Medulla oblongata (tissue), 1 donor: ENCODE data around the gene MEGF8.

Experiments
- DNase-seq: peaks from one replicate; pipeline ENCODE4 v3.0.0-alpha.2; 2015; ENCODE audit errors: extremely low spot score

Gene MEGF8

DNA sequence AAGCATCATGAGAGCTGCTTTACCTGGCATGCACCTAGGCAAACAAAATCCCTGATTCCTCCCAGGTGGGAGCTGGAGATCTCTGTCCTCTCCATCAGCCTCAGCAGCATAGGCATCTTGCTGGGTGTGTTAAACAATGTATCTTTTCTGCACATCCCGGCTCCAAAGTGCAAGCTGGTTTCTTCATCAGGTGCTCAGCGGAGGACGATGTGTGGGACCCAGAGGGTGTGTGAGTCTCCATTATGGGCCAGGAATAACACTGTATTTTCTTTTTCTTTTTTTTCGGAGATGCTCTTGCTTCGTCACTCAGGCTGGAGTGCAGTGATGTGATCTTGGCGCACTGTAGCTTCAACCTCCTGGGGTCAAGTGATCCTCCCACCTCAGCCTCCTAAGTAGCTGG, 54.7 kb downstream of the MEGF8 start:
- no peak for DNase-seq

DNA sequence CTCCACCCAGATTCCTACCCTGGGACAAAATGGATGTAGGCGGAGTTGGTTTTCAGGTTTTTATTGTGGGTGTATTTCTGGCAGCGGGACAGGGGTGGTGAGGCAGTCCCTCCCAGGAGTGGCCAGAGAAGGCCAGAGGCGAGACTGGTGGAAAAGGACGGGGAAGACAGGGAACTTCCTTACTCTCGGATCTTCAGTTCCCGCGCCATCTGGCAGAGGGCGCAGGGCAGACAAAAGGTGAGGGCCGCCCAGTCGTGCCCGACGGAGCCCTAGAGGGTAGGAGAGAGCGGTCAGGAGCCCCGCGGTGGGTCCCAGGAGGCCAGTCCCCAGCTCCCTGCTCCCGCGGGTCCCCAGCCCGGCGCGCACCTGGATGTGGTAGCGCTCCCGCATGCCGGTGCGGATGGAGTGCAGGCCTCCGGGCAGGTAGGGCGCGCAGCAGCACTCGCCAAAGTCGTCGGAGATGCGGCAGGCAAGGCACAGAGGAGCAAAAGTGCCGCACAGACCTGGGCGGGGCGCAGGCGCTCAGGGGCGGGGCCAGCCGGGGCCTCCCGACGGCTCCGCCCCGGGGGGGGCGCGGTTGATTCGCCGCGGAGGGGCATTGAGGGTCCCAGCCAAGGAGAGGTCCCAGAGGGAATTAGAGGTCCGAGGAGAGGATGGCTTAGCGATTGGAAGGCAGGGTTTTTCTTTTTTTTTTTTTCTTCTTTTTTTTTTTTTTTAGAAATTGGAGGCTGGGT, 61.7 kb downstream of the MEGF8 start:
- DNase-seq: peak; percentile 64

DNA sequence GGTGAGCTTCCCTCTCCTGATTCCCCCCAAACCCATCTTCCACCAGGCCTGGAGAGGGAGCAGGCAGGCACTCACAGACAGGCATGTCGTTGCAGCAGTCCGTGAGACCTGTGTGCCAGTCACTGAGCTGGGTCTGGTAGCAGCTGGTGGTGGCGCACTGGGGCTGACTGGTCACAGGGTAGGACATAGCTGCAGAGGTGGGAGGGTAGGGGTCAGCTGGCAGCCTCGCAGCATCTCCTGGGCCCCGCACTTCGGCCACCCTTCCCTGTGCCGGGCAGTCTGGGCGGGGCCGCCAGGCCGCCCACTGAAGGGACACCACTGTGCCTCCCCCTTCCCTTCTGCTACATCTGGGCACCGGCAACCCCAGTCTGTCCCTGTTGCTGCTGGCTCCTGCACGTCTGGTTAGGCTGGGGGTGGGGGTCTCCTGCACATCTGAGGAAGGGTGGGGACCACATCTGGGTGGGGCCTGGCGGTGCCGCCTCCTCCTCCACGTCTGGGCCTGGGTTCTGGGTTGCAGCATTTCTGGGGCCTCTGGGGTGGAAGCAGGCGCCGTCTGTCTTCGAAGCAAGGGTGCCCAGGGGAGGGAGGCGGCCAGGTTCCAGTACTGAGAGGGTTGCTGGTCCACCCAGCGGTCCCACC, 63.5 kb downstream of the MEGF8 start:
- DNase-seq: no peak

DNA sequence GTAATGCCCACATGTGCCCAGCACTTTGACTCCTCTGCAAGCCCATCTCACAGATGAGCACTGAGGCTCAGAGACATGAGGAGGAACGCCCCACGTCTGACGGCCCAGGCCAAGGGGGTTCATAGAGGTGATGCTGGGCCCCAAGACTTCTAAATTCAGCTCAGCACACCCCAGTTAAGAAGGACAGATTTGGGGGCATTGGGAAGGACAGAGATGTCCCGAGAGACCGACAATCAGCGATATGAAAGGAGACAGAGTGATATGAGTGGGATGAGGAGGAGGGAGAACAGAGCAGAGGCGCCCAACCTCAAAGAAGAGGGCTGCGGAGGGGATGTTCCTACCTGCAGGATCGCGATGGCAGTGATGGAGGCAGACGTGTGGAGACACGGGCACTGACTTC, 64.5 kb downstream of the MEGF8 start, which contains the start of gene CNFN:
Gene CNFN, minus strand, starts transcription at position 399 of the 400 bp plus-strand sequence. CDS start 1,260 bp downstream, outside the sequence.
- no peak for DNase-seq

DNA sequence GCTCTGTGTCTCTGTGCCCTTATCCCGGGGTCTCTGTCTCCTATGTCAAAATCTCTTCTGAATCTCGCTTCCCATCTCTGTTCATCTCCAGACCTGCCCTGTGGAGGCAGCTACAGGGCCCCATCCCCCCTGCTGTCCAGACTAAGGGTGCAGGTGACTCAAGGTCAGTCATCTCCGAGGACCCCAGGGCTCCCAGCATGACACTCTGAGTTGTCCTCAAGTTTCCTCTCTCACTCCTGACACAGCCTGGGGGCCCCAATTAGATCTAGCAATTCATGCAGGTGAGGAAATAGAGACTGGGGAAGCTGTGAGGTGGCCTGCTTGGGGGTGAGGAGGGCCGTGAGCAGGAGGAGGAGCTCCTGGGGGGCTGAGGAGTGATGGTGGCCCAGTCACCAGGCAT, 66.7 kb downstream of the MEGF8 start:
- DNase-seq: no peak

DNA sequence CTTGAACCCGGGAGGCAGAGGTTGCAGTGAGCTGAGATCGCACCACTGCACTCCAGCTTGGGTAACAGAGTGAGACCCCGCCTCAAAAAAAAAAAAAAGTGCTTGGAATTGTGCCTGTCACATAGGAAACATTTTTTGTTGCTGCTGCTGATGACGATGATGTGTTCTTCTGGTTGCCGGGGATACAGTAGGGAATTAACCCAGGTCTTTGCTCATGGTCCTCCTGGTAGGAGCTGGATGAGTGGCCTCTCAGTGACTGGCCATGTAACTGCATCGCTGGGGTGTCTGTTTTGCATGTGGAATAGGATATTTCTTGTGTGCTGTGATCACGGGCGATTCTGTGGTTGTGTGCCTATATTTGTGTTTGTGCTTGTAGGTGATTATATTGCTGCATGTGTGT, 69.3 kb downstream of the MEGF8 start:
- no peak for DNase-seq

DNA sequence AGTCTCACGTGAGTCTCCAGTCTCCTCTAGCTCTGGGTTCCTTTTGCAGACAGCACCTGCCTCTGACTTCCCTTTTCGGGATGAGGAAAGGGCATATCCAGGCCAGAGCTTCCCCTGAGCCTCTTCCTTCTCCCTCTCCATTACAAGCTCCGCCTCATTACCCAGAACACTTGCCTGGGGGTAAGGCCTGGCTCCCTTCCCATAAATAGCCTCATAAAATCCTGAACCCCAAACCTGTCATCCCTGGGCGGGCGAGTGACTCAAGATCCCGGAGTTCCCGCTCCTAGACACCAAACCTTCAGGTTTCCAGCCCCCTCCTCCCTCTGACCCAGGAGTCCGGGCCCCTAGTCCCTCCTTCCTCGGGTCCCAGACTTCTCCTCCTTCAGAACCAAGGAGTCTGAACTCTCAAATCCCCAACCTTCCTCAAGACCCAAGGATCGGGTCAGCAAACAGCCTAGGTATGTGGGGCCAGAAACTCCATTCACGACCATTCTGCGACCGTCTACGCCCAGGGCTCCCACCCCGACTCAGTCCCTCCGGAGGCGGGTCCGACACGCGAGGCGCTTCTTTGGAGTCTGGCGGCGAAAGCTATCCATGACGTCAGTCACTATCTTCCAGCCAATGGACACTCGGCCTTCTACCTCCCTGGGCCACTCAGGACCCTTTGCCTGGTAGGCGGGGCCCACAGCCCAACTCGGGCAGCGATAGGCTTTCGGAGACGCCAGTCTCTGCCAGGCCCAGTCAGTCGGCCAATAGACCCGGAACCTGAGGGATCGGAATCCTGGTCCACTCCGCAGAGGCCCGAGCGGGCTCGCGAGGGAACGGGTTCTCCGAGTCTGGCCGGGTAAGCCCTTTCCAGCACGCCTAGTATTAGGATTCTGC, 71.2 kb downstream of the MEGF8 start:
- peak; percentile 99 for DNase-seq

DNA sequence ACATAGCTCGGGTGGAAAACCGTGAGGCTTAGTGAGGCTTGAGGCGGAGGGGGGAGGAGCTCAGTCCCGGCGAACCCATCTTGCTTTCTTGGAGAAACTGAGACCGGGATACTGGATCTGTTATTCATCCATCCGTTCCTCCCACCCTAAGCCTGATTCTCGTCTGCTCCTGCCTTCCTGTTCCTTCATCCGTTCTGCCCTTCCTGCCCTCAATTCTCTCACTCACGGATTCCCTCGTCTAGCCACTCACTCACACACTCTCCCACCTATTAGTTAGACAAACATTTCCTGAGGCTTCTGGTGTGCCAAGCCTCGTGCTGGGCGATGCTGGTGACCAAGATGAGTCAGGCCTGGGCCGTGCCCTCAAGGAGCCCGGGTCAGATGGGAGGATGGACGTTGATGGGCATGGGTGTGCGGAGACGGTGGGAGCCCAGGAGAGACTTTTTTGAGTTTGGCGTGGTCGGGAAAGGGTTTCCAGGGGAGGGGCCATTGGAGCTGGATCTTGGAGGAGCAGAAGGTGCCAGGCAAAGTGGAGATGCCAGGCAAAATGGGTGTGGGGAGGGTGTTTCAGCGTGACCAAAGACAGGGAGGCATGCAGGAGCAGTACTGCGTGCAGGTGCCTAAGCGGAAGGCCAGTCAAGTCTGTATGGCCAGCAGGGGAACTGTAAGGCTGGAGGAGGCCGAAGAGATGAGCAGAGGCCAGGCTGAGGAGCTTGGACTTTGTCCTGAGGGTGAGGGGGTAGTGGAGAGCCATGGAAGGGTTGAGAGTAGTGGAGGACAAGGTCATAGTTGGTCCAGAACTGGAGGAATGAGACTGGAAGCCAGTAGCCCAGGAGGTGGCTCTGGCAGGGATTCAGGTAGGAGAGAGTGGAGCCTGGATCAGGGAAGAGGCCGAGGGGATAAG, 72.1 kb downstream of the MEGF8 start:
- no peak for DNase-seq

DNA sequence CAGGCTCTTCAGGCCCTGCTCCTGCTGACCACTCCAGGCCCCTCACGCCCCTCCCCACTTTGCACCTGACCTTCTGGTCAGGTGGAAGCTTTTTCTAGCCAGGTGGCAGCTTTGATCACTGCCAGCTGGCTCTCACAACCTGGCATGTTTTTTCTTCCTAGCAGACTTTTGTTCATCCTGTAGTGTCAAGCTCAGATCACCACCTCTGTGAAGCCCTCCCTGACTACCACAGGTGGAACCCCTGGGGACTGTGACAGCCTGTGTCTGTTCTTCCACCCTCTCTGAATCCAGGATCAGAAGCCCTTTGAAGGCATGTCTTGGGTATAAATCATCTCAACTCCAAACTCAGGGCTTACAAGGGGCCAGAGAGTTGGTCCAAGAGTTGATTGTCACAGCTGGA, 75.0 kb downstream of the MEGF8 start:
- DNase-seq: no peak

DNA sequence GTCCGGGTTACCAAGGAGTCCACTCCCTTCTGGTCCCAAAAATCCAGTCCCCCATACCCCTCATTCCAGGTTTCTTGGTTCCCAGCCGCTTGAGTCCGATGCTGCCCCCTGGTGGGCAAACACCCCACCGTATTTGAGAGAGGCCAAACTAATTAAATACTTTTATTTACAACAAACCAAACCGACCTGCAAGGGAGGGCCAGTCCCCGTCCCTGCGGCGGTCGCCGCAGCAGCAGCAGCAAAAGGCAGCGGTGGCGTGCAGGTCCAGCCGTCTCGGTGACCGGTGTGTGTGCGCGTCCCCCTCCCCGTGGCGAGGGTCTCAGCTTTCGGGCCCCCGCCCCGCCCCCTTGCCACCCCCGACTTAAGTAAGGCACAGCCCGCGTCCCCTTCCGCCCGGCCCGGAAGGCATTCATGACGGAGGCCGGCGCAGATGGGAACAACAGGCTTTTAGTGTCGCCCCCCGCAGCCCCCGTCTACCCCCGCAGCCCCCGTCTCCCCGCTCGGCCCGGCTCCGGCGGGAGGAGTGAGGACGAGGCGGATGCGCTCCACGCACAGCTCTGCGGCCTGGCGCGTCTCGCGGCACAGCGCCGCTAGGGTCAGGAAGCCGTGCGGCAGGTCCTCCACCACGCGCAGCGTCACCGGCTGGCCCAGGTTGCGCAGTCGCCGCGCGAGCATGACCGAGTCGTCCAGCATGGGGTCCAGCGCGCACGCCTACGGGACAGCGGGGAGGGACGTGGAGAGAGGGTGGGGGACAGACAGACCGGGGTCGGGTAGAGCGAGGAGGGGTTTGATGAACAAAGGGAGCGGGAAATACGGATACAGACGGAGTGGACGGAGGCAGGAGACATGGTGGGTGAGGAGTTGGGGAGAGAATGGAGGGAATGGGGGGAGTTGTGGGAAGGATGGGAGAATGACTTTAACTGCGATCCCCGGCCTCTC, 76.2 kb downstream of the MEGF8 start:
- peak; percentile 83 for DNase-seq

DNA sequence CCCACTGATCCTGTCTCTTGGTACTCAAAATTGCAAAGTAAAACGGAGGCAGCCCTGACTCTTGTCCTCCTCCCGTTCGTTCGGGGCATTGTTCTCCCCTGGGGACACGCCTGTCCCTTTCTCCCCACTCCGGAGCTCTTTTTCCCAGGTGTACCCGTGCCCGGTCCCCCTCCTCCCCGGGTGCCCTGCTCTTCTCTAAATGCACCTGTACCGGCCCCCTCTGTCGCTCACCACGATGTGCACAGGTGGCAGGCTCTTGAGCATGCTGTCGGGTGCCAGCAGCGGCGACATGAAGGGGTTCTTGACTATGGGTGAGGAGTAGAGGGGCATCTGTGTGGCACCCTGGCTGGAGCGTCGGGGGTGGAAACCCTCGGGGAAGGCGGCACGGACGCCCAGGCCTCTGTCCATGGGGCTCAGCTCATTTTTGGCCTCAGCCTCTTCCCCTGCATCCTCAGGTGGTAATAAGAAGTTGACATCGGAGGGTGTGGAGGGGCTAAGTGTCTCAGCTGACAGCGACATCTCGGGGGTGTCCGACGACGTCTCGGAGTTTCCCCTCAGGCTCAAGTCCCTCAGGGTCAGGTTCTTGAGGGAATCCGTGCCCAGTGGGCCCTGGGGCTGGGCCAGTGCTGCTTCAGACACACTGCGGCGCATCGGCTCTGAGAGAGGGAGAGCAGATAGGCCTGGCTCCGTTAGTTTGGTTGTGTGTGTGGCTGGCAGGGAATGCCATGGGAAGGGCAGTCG, 77.1 kb downstream of the MEGF8 start:
- DNase-seq: no peak

DNA sequence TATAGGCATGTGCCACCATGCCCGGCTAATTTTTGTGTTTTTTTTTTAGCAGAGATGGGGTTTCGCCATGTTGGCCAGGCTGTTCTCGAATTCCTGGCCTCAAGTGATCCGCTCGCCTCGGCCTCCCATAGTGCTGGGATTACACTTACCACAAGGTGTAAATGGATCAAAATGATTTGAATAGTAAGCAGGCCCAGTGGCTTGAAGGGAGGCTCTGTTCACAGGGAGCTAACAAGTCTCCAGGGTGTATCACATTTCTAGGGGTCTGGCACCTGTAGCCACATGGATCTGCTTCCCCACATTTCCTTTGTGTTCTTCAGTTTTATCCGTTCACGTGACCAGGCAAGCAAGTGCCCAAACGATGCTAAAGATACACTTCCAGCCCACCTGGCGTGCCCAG, 78.2 kb downstream of the MEGF8 start:
- no peak for DNase-seq

DNA sequence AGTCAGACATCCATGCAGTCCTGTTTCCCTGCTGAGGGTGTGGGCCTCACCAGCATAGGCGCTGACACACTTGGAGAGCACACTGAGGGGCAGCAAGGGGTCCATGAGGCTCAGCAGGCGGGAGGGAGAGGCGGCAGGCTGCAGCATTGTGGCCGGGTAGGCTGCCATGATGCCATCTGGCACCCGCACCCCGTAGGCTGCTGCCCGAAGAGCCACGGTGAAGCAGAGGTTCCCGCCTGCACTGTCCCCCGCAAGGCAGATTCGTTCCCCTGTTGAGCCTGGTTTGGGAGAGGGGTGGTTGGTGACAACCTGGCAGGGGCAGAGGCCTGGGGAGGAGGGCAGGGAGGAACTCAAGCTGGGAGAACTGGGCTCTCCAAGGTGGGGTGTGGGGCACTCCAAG, 80.7 kb downstream of the MEGF8 start:
- no peak for DNase-seq

DNA sequence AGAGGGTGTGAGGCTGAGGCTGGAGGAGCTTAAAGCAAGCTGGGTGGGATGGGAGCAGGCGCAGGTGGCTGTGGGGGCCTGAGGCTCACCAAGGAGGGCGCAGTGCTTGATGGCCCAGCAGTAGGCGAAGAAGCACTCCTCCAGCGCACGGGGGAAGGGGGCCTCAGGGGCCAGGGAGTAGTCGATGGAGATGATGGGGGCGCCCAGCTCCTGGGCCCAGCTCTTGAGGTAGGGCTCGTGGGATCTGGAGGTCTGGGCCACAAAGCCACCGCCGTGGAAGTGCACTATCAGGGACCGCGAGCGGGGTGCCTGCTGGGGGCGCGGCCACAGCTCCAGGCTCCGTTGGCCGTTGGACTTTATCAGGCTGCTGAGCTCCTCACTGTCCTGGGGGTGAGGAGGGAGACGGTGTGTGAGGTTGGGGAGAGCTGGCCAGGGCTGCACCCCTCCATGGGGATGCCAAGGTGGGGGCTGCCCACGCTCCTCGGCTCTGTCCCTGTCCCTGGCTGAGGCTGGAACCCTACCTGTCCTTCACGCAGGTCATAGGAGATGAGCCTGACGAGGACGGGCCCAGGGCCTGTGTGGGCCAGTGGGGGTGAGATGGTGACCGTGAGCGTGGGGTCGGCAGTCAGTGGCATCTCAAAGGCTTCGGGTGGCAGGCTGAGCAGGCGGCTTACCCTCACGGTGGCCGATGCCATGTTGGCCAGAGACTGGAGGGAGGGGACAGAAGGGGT, 81.8 kb downstream of the MEGF8 start:
- no peak for DNase-seq

DNA sequence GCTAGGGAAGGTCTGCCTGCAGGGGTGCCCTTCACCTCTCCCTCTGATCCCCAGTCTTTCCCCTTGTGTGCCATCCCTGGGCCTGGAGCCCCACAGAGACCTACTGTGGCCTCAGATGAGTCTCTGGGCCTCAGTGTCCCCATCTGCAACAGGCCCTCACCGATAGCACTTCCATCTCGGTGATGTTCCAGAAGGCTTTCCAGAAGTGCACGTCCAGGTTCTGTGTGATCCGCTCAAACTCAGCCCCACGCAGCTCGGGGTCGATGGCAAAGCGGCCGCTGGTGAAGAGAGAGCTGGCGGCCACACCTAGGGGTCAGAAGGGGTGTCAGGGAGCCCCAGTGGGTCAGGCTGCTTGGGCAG, 82.4 kb downstream of the MEGF8 start:
- no peak for DNase-seq

DNA sequence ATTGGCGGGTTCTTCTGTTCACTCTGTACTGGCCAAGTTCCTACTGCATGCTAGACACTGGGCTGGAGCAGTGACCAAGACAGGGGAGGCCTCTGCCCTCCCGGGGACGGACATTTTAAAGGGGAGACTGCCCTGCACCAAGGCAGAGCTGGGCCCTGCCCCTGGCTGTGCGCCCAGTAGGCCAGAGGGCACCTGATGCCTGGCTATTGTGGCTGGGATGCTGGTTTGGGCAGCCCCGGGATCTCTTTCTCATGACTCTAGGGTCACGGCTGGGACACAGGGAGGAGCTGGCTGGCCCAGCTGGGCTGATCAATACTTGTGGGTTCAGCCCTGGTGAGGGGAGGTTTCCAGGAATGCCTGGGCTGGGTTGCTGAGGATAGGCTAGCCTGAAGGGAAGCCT, 84.0 kb downstream of the MEGF8 start:
- peak; percentile 46 for DNase-seq

DNA sequence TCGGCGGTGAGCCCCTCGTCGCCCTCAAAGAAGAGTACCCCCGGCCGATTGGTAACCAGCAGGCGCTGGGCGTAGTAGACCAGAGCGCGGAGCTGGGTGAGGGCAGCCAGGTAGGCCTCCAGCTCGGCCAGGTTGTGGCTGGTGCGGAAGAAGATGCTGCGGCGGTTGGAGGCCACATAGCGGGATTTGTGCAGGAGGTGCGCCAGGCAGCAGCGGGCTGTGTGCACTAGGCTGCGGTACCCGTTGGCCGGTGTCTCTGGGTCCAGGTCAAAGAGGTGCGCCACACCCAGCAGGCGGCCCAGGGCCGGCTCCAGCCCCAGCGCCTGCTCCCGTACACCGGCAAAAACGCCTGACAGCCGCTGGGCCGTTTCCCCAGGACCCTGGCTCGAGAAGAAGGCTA, 84.9 kb downstream of the MEGF8 start:
- DNase-seq: no peak

DNA sequence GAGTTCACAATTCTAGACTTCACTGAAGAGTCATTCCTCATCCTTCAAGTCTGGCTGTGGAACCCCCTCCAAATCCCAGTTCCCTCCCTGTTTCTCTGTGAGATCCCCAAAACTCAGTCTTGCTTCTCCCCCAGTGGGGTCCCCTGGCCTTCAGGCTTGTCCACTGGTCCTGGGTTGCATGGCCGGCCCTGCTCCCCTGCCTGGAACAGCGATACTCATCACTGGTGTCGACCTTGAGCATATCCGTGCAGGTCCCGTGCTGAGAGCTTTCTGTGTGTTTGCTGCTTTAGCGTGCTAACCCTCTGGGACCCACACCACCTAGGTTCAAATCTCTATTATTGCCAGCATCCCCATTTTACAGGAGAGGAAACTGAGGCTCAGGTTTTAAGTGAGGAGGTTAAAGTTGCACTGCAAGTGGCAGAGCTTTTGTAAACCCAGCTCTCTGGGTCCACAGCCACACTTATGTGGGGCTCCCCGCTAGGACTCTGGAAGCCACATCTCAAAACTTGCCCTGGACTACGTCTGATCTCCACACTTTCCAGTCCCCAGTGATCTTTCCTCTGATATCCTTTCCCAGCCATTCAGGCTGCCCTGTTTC, 86.2 kb downstream of the MEGF8 start:
- DNase-seq: no peak

DNA sequence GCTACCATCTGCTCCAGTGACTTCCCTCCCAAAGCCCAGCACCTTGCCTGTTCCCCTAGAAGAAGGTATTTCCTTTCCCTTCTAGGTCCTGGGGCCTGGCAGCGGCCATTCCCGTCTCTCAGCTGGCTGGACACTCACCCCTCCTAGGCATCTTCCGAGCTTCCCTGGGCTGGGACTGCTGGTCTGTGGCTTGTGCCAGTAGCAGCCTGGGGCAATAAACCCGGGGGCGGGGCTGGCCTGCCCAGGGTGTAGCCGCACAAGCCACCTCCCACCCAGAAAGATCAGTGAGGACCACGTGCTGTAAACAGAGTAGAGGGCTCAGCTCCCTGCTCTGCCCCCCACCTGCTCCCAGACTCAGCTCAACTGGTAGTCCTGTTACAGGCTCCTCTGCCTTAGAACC, 86.8 kb downstream of the MEGF8 start:
- peak; percentile 84 for DNase-seq
